Measurements from ENCODE around the gene YES1. TPM values are rescaled to one million over a fixed set of nuclear protein-coding genes. Genes with fewer than 3 reads are reported as not detected.
"Not testable (repeated sequence)": the region's sequence is repeated elsewhere in the genome, so short reads cannot be mapped to it uniquely, and the experiment has no call there.

The YES1 gene
- total RNA-seq, 1 donor from 2014 or later = 175 TPM

DNA sequence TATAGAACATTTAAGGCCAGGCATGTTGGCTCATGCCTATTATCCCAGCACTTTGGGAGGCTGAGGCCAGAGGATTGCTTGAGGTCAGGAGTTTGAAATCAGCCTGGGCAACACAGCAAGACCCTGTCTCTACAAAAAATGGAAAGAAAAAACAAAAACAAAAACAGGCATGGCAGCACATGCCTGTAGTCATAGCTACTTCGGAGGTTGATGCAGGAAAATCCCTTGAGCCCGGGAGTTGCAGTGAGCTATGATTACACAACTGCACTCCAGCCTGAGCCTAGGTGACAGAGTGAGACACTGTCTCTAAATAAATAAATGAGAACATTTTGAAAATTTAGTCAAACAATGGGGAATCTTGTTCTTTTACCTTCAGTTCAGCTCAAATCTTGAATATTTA is 12.1 kb upstream of the YES1 start:
- no peak for DNase-seq (ENCODE audit: extremely low read depth, low read depth, low spot score)

DNA sequence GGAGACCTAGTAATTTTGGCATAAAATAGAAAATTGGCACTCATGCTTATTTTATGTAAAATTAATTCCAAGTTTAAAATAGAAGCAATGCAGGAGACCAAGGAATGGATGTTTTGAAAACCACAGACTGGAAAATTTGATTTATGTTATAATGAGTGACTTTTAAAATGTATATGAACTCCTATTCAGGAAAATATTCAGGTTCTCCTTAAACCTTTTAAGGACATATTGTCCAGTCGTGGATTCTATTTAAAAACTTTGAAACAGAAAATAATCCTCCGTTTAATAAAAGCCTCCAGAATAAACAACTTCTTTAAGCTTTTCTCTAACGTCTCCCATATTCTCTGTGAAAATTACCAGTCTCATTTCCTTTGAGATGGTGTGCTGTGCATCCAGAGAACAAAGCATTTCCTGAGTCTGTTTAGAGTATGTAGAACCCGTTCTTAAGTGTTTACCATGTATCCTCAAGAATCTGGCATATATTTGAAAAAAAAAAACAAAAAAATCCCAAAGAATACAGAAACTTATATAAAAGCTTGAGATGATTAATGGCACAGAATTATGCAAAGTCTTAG is 8.6 kb upstream of the YES1 start:
- DNase-seq (ENCODE audit: extremely low read depth, low read depth, low spot score) = no peak

DNA sequence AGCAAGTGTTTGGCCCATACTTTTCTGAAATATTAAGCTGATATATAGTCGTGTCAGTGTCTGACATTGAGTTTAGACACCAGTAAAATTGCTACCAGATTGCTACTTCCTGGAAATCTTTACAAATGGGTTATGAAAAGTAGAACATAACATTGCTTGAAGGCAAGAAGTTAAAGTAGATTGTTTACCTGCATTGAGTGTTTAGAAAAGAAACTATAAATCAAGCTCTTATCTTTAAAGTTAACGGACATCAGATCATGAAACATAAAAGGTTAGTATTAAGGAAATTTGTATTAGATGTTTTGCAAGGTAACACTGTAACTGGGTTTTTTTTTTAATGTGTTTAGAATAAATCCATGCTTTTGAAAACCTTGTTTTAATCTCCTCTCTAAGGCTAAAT is 4.8 kb upstream of the YES1 start:
- DNase-seq (ENCODE audit: extremely low read depth, low read depth, low spot score) = no peak

DNA sequence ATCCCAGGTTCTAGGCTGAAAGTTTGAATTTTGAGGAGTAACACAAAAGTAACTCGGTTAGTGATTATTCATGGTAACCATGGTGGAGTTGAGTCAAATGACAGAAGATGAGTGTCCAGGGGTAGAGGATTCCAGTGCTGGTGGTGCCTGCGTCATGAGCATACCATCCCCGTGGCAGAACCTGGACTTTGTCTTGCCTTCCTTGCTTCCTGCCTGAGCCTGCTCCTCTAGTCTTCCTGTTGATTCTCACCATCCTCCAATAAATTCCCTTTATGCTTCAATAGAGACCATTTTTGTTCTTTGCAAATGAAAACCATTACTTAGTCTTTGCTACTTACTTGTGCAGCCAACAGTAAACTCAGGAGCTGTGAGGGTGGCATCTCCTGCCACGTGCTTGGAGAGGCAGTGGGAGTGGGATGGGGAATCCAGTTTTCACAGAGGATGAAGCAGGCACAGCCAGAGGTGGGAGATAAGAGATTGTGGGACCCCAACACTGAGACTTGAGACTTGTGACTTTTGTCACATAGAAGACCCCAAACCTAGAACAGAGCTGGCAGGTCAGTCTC is 4.1 kb upstream of the YES1 start:
- DNase-seq (ENCODE audit: extremely low read depth, low read depth, low spot score) = no peak

DNA sequence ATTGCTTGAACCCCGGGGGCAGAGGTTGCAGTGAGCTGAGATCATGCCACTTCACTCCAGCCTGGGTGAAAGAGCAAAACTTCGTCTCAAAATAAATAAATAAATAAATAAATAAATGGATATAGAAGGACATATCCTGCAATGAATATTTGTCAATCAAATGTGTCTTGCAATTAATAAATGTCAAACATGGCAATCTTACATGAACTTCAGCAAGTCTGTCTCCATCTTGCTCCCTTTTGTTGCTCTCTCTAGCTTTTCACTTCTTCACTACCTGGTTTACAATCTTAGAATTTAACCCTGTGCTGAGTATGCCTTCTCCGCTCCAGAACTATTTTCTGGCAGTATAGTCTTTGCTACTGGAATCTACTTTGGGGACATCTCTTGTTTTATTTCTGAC is 3.3 kb upstream of the YES1 start:
- DNase-seq (ENCODE audit: extremely low read depth, low read depth, low spot score) = no peak

DNA sequence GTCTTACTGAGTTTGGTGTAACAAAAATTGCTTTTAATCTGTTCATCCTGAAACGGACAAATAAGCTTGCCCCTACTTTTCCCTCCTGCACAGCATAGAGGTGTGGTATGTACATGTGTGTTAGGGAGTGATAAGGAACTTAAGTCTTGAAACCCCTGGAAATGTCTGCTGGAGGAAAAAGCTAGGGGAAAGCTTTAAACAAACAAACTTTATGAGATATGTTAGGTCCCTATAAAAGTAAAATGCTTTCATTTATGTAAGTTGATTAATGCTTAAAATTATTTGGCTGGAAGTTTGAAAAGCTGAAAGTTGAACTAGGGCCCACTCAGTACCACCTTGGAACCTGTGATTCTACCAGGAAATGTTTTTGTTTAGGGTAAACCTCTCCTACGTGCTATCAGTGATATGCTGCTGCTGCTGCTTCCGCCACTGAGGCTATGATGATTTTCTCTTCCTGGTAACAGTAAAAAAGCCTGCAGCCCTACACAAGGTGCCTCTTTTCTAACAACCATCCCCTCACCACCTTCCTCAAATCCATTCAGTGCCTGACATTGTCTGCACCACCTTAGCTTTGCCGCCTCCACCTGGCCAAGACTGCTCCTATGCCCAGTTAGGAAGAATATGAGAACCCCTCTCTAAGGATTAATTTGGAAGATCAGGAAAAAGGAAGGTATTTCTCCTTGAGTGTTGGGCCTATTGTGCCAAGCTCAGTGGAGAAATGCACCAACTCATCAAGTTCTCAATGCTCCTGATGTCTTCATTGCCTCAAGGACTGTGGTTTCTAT is 2.5 kb upstream of the YES1 start:
- no peak for DNase-seq (ENCODE audit: extremely low read depth, low read depth, low spot score)

DNA sequence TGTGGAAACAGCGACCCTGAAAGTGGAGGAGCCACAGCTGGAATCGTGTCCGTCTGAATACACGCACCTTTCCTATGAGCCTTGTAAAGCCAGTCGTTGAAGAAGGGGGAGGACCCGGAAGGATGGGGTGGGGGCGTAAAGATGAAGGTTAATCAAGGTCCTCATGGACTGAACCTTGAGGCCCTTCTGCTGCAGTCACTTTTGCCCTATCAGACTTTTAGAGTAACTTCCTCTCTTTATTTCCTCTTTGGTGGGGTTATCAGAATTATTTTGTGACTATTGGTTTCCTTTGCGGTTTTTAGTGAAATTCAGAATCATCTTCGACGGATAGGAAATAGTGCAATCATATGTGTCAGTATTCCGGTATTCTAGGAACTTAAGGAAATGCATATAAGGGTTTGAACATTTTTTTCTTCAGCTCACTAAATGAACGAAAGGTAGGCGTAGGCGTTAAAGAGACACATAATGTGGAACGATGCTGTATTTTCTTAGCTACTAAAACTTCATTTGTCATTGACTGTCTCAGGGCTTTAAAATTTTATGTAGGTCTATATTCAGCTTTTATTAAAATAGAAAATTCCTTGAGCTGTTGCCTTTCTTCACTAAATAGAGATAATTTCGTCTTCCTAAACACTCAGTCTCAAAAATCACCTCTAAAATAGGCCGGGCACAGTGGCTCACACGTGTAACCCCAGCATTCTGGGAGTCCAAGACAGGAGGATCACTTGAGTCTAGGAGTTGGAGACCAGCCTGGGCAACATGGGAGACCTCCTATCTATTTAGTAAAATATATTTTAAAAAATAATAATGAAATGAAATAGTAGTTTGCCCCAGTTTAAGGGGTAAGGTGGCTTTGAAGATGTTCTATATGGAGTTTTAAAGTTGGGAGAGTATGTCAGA is 1.4 kb upstream of the YES1 start:
- no peak for DNase-seq (ENCODE audit: extremely low read depth, low read depth, low spot score)

DNA sequence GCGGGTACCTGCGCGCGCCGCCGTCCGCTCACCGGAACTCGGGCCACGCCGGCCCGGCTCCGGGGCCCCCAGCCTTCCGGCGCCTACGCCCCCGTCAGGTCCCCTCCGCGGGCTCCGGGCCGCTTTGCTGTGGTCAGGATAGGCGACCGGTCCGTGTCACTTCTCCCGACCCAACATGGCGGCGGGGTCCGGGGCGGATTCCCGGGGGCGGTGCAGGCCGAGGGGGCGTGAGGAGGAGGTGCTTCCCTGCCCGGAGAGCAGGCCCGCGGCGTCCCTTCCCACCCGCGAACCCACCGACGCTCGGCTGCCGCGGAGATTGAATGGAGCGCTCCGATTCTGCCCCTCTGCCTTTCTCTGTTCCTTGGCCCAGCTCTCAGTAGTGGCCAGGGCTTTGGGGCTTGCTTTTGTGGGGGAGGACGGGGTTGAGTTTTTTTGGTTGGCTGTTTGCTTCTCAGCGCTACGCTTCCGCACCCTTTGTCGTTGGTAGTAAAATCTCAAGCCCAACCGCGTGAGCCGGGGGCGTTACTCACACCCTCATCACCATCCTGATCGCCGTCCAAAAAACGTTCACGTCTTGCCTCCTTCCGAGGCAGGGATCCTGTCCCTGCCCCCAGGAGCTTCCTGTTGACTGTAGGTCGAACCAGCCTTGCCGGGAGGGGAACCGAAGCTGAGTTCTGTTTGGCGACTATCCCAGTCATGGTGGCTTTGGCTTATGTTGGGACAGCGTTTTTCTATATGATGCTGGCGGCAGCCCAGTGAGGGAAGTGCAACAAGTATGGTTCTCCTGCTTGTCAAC is 532 bp upstream of the YES1 start:
- no peak for DNase-seq (ENCODE audit: extremely low read depth, low read depth, low spot score)

DNA sequence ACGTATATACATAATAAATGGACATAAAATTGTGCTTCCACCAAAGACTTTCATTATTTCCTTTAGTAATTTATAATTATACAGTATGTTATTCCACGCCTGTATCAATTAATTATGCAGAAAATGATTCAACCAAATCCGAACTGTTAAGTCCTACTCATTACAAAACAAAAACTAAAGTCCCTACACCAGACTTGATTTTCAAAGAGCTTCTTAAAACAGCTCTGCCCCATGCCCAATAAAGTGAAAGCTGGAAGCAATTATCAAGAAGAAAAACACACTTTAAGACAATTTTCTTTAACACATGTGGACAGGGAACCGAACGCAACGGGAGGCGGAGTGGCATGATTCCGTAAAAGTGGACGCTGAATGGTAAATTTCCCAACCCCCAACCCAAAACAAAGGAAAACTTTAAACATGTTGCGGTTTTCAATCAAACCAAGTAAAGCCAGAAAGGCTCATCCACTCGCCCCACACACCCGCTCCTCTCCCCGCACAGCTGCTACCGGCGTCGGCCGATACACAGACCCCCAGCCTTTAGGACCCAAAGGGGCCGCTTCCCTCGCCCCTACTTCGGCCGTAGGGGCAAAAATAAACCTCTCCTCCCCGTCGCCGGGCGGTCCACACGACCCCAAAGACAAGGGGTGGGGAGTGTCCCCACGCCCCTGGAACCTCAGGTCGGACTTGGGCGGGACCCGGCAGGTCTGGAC is 705 bp downstream of the YES1 start:
- no peak for DNase-seq (ENCODE audit: extremely low read depth, low read depth, low spot score)

DNA sequence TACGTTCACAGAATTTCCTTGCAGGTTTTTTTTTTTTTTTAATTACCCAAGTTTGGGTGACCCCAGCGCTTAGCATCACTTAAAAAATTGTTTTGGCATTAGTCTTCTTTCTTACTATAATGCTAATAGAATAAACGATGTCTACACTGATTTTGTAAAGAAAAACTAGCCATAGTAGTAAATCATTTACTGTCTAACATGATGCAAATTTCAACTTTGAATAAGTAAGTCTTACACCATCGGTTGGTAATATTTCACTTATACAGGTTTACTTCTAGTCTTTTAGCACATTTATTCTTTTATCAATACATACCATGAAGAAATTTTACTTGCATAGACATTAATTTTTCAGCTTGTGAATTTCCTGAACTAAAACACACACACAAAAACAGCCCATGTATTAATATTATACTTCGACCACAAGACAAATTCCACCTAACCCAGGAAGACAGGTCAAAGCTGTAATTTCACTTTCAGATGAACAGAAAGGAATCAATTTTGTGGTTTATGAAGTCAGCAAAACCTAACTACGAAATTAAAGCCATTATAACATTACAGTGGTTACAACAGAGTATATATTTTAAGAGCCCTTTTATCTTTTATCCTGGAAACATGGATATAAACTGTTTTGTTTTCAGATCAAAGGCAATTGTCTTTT is 1.9 kb downstream of the YES1 start:
- no peak for DNase-seq (ENCODE audit: extremely low read depth, low read depth, low spot score)

DNA sequence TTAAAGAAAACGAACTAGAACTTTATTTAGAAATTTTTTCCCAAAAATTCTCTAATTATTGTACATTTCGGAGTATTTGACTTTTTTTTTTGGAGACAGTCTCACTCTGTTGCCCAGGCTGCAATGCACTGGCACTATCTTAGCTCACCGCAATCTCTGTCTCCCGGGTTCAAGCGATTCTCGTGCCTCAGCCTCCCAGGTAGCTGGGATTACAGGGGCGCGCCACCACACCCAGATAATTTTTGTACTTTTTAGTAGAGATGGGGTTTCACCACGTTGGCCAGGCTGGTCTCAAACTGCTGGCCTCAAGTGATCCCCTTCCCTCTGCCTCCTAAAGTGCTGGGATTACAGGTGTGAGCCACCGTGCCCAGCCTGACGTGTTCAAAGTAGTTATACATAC is 2.8 kb downstream of the YES1 start:
- not testable (repeated sequence) for DNase-seq (ENCODE audit: extremely low read depth, low read depth, low spot score)

DNA sequence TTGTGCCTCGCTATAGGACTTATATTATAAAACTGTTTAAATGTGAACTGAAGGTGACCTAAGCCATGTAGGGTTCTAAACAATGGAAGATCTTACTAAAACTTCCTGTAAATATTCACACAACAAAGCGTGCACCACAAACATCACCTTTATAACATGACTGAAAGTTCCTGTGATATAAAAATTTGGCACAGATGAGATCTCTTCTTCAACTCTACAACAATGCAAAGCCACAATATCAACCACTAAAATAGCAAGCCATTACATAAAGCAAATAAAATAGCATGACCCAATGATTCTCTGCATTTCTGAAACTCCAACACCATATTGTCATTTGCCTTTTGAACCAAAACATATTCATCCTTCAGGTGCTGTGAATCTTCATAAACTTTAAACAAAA is 3.5 kb downstream of the YES1 start:
- DNase-seq (ENCODE audit: extremely low read depth, low read depth, low spot score) = no peak

DNA sequence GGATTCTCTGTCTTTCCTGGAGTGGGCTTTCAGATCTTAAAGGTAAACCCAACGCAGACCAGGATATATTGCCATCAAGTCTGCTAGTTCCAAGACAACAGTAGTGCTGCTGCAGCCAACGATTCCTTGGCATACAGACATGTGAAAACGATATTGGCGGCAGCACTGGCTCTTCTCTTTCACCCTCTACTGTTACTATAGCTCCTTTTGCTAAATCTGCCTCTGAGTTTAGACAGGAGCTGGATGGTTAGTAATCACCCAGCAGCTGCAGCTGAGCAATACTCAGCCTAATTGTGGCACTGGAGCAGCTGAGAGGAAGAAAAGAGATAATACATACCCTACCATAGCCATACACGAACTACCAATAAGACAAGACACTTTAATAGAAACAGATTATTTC is 4.0 kb downstream of the YES1 start:
- no peak for DNase-seq (ENCODE audit: extremely low read depth, low read depth, low spot score)

DNA sequence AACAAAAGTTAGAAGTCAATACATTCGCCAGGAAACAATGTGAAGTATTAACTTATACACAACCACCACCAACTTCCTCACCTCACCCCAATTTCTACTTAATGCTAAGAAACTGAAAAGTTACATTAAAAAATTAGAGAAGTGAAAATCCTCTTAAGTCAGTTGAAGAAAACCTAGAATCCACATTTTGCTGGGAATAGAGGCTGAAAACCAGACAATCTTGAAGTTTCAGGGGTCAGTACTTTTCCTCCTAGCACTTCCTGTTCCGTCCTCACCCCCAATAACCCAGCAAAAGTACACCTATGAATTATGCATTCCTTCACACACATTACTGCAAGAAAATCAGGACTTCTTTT is 6.3 kb downstream of the YES1 start:
- no peak for DNase-seq (ENCODE audit: extremely low read depth, low read depth, low spot score)

DNA sequence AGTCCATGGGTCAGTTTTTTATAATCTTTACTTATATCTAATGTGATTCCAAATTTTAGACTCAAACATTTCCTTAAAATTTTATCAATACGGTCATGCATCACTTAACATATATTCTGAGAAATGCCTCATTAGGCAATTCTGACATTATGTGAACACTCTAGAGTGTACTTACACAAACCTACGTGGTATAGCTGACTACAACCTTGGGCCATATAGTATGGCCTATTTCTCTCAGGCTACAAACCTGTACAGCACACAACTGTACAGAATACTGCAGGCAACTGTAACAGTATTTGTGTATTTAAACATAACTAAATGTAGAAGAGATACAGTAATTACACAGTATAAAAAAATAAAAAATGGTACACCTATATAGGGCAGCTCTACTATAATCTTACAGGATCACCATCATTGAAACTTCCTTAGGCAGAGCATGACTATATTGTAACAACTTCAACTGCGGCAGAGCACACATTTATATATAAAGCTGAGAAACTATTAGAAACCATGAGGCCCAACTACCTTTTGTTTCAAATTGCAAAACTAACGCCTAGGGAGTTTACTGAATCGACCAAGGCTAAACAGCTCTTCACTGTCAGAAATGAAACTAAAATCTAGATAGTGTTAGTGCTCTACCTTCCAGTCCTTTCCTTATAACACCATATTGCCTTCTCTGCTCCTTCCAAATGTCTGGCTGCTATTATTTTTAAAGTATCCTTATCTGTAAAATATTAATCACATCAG is 6.9 kb downstream of the YES1 start:
- DNase-seq (ENCODE audit: extremely low read depth, low read depth, low spot score) = no peak

DNA sequence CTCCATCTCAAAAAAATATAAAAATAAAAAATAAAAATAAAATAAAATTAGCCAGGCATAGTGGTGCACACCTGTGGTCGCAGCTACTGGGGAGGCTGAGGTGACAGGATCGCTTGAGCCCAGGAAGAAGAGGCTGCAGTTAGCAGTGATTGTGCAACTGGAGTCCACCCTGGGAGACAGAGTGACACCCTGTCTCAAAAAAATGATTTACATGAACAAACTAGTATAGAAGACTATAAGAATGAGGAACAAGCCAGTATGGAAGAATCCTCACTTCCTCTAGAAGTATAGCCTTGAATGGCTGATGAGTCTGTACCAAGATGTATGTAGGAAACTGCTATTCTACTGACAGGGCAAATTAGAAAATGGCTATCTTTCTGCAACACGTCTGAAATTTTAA is 10.9 kb downstream of the YES1 start:
- DNase-seq (ENCODE audit: extremely low read depth, low read depth, low spot score) = no peak

DNA sequence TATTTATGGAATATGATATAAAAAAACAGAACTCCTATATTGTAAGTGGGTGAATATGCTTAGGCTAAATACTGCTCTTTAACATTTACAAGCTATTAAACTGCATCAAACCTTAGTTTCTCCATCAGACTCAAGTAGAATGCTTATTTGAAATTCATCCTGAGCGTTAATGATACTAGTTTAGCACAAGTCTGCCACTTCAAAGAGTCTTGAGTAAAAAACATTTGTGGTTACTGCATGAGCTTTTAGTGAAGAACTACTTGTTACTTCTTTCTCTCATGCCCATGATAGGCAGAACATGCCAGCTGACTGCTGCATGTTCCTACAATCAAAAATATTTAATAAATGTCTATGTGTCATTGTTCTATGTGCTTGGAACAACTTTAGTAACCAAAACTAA is 12.1 kb downstream of the YES1 start:
- DNase-seq (ENCODE audit: extremely low read depth, low read depth, low spot score) = no peak

DNA sequence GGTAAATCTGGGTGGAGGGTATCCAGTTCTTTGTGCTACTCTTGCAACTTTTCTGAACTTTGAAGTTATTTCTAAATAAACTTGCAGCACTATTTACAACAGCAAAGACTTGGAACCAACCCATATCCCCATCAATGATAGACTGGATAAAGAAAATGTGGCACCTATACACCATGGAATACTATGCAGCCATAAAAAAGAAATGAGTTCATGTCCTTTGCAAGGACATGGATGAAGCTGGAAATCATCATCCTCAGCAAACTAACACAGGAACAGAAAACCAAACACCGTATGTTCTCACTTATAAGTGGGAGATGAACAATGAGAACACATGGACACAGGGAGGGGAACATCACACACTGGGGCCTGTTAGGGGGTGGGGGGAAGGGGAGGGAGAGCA is 16.7 kb downstream of the YES1 start:
- DNase-seq (ENCODE audit: extremely low read depth, low read depth, low spot score) = not testable (repeated sequence)

DNA sequence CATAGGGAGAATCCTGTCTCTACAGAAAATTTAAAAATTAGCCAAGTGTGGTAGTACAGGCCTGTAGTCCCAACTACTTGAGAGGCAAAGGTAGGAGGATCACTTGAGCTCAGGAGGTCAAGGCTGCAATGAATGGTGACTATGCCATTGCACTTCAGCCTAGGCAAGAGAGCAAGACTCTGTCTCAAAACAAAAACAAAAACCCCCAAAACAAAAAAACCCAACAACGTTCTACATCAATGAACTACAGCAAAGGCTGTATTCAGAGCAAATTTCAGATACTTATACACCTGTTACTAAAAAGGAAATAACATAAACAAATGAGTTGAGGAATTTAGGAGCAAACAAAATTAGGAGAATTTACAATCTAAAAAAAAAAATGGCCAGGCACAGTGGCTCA is 22.6 kb downstream of the YES1 start:
- DNase-seq (ENCODE audit: extremely low read depth, low read depth, low spot score) = no peak

All from glomerular endothelial cell (primary cell).